Activated naive CD4-positive, alpha-beta T cell treated with anti-CD3 and anti-CD28 coated beads, Interleukin-2, amount 10 ng/mL, durations not matched to agents 7 days and 5 days (primary cell): ENCODE results near the gene ST7L.

ENCODE experiments used
- CTCF ChIA-PET: fragments of 350-600 bp; sonication (Branson Sonifier 250); formaldehyde crosslinking; loops from one replicate; lab custom pipeline; 2021; ENCODE audit warnings: antibody characterized with exemption; lab: Charles Lee
- DNase-seq: peaks from one replicate; pipeline ENCODE4 v3.0.0-alpha.2; 2020
- H3K27ac Mint-ChIP-seq: one replicate; pipeline ENCODE4 v1.8.0; 2021; ENCODE audit warnings: mild to moderate bottlenecking, moderate library complexity, mixed read lengths
- H3K27me3 Mint-ChIP-seq: one replicate; pipeline ENCODE4 v1.8.0; 2021; ENCODE audit warnings: mild to moderate bottlenecking, mixed read lengths
- H3K36me3 Mint-ChIP-seq: one replicate; pipeline ENCODE4 v1.8.0; 2021; ENCODE audit warnings: mixed read lengths
- H3K4me1 Mint-ChIP-seq: one replicate; pipeline ENCODE4 v1.8.0; 2021; ENCODE audit warnings: mixed read lengths
- H3K4me3 Mint-ChIP-seq: one replicate; pipeline ENCODE4 v1.8.0; 2021; ENCODE audit warnings: mild to moderate bottlenecking, moderate library complexity, mixed read lengths
- H3K9me3 Mint-ChIP-seq: one replicate; pipeline ENCODE4 v1.8.0; 2021; ENCODE audit warnings: mixed read lengths

The ST7L gene

DNA sequence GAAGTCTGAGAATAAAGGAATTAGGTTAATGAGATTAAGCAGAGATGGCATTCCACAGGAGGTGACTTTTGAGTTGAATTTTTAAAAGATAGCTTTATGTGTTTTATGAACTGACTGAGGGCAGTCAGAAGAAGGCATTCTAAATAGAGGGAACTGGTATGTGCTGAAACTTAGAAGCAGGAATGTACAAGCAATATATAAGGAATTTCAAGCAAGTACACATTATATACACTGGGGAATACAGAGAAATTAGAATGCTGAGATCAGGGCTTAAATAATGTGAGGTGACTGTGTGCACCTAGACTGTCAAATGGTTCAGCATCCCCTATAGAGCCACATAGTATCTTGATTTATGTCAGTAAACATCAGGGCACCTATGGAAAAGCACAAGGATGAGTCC, 90.9 kb downstream of the ST7L start:
- no peaks in the 10 kb centered on the region for H3K36me3 Mint-ChIP-seq
- H3K9me3 Mint-ChIP-seq, result no peaks in the 10 kb centered on the region

DNA sequence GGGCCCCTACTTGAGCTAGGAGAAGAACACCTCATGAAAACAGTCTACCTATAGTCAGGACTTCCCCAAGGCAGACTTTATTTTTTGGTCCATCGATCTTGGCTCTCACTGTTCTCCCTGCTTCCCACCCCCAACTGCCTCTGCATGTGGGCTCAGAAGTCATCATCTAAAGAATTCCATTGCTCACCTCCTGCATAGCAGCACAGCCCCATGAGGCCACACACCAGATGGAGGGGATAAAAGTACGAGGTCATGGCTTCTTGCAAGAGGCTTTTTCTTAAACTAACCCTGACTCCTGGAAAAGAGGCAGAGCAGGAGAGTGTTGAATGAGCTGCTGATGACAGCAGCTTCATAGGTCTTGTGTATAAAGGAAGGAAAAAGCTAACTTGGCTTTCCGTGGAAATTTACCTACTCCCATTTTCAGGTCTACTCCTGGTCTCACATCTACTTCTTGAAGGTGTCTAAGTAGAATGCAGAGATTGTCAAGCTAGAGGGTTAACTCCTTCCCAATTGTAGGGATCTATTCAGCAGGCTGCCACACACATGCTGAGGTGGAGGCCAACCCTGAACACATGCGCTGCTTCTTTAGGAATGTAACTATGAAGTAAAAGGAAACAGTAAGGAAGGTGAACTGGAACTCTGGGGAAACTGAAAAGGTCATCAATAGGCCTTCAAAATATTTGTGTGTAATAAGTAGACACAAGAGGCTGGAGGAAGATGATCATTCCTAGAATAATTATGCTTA, 91.5 kb downstream of the ST7L start:
- Mint-ChIP-seq H3K9me3 (no peaks in the 10 kb centered on the region), H3K4me3 (no peak overlapping the region), H3K36me3 (no peaks in the 10 kb centered on the region), H3K4me1 (no peaks in the 10 kb centered on the region), H3K27me3 (no peaks in the 10 kb centered on the region), H3K27ac (no peak overlapping the region)
- no peak for DNase-seq
- CTCF ChIA-PET, result interaction anchor here (0.6 kb wide), 1 partner anchor 17 kb away, joined by 3 read pairs; no protein-coding TSS in a partner anchor

More for the DNA sequence above, 90.9 kb downstream of the ST7L start:
- H3K4me3 Mint-ChIP-seq, result no peak overlapping the region
- CTCF ChIA-PET, result interaction anchor here (0.6 kb wide), 1 partner anchor 18 kb away, joined by 3 read pairs; no protein-coding TSS in a partner anchor
- H3K27me3 Mint-ChIP-seq, result no peaks in the 10 kb centered on the region
- H3K4me1 Mint-ChIP-seq, result no peaks in the 10 kb centered on the region
- DNase-seq, result no peak
- no peak overlapping the region for H3K27ac Mint-ChIP-seq

DNA sequence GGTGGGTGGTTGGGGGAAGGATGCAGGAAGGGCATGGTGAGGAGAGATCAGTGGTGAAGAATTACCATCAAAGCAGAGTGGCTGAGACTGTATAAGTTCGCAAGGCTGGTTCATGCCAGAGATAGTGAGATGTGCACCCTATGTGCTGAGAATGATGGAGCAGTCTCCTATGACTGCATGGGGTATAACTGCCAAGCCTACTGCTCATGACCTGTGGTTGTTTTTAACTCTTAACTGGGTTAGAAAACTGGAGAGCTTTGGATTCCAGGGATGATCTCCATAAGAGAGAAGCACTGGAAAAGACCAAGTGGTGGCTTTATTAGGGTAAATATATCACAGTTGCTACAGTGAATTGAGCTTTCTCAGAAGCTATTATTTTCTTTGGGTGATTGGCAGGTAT, 94.0 kb downstream of the ST7L start:
- Mint-ChIP-seq H3K4me1 (no peaks in the 10 kb centered on the region), H3K9me3 (no peaks in the 10 kb centered on the region), H3K4me3 (no peak overlapping the region), H3K27me3 (no peaks in the 10 kb centered on the region), H3K27ac (no peak overlapping the region), H3K36me3 (no peaks in the 10 kb centered on the region)
- CTCF ChIA-PET, result interaction anchor here (1.1 kb wide), 1 partner anchor 23 kb away, joined by 3 read pairs; no protein-coding TSS in a partner anchor
- DNase-seq, result no peak

DNA sequence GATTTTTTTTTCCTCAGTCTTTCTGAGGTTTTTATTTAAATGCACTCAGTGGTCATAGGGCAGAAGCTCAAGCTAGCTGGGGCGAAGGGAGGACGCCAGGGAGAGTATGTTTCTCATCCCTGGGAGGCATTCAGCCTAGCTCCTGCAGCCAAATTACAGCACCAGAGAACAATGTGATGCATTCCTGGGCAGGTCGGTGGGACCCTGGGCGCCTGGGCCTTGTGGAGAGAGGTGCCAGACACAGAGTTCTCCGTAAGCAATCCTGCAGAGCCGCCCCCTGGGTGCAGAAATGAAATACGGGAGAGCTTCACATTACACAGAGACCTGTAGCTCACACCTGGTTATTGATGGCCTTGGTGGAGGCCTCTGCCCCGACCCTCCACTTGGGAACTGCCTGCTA, 94.7 kb downstream of the ST7L start:
- no peaks in the 10 kb centered on the region for H3K27me3 Mint-ChIP-seq
- DNase-seq, result no peak

DNA sequence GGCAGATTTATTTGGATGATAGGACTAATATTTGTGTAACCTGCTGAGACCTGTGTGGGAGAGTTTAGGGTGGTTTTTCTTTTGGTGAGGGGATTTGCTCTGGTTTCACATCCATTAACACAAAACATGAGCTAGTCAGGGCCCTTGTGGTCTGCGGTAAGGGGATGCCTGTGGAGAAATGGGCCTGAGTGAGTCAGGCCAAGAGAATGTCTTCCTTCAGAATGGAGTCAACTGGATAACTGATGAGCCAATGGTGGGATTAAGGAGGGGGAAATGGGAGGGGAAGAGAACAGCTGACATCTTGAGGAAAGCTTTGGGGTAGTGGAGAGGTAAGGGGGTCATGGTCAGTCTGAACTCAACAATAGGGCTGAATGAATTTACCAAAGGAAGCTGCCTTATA, 96.3 kb downstream of the ST7L start:
- H3K36me3 Mint-ChIP-seq, result no peaks in the 10 kb centered on the region
- no peak overlapping the region for H3K4me3 Mint-ChIP-seq
- no peaks in the 10 kb centered on the region for H3K9me3 Mint-ChIP-seq

More for the DNA sequence above, 94.7 kb downstream of the ST7L start:
- CTCF ChIA-PET, result no interaction called here
- H3K4me1 Mint-ChIP-seq, result no peaks in the 10 kb centered on the region
- no peaks in the 10 kb centered on the region for H3K9me3 Mint-ChIP-seq
- no peak overlapping the region for H3K27ac Mint-ChIP-seq
- no peaks in the 10 kb centered on the region for H3K36me3 Mint-ChIP-seq
- no peak overlapping the region for H3K4me3 Mint-ChIP-seq

DNA sequence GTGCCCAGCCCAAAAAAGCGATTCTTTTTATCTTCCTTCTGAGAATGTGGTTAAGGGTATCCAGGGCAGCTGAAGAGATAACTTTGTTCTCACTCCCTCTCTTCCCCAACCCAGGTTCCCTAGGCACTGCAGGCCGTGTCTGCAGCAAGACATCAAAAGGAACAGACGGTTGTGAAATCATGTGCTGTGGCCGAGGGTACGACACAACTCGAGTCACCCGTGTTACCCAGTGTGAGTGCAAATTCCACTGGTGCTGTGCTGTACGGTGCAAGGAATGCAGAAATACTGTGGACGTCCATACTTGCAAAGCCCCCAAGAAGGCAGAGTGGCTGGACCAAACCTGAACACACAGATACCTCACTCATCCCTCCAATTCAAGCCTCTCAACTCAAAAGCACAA, 98.8 kb downstream of the ST7L start:
- CTCF ChIA-PET, result no interaction called here
- DNase-seq, result no peak

More for the DNA sequence above, 96.3 kb downstream of the ST7L start:
- no peak for DNase-seq
- CTCF ChIA-PET, result interaction anchor here (0.6 to 1.2 kb wide), 3 partner anchors 15 to 90 kb away, joined by 3 read pairs; no protein-coding TSS in a partner anchor
- H3K4me1 Mint-ChIP-seq, result no peaks in the 10 kb centered on the region
- H3K27ac Mint-ChIP-seq, result no peak overlapping the region
- H3K27me3 Mint-ChIP-seq, result no peaks in the 10 kb centered on the region

DNA sequence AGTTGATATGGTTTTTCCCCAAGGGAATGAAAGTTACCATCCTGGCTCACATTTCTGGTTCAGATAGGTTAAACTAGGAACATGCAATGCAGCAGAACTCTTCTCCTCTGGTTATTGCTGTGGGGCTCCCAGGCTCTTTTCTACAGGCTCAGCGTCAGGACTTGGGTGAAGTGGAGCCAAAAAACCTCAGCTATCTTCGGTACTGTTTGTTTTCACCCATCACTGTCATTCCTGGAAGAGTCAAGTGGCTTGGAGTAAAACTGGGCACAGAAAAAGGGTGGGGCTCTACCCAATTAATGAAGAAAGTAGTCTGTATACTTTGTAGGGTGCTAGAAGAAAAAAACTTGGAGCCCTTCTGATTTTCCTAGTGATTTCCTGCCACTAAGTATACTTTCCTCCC, 100.8 kb downstream of the ST7L start:
- DNase-seq, result no peak
- Mint-ChIP-seq H3K36me3 (no peaks in the 10 kb centered on the region), H3K9me3 (no peaks in the 10 kb centered on the region), H3K27me3 (no peaks in the 10 kb centered on the region), H3K4me1 (no peaks in the 10 kb centered on the region), H3K4me3 (no peak overlapping the region), H3K27ac (no peak overlapping the region)
- CTCF ChIA-PET, result interaction anchor here (0.6 kb wide), 1 partner anchor 127 kb away, joined by 3 read pairs; no protein-coding TSS in a partner anchor

More for the DNA sequence above, 98.8 kb downstream of the ST7L start:
- H3K4me3 Mint-ChIP-seq, result no peak overlapping the region
- H3K4me1 Mint-ChIP-seq, result no peaks in the 10 kb centered on the region
- H3K9me3 Mint-ChIP-seq, result no peaks in the 10 kb centered on the region
- H3K27ac Mint-ChIP-seq, result peak overlapping the region; percentile 24
- no peaks in the 10 kb centered on the region for H3K27me3 Mint-ChIP-seq
- no peaks in the 10 kb centered on the region for H3K36me3 Mint-ChIP-seq

DNA sequence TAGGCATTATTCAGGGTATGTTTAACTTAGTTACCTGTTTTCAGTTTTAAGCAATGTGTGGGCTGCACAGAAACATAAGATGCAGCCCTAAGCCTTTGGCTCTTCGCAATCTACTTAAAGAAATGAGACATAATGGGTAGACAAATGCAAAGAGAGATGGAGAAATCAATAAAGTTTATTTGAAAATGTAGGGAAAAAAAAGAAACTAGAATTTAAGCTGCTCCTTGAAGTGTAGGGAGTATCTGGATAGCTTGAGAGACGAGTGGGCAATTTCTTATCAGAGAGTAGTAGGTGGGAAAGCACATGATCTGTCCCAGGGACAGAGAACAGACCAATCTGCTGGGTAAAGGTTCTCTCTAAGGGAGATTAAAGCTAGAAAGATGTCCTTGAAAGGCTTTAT, 101.3 kb downstream of the ST7L start:
- H3K27me3 Mint-ChIP-seq, result no peaks in the 10 kb centered on the region
- no peak overlapping the region for H3K27ac Mint-ChIP-seq
- DNase-seq, result no peak
- H3K36me3 Mint-ChIP-seq, result no peaks in the 10 kb centered on the region
- CTCF ChIA-PET, result interaction anchor here (0.6 kb wide), 1 partner anchor 539 kb away, joined by 3 read pairs; no protein-coding TSS in a partner anchor
- H3K9me3 Mint-ChIP-seq, result no peaks in the 10 kb centered on the region
- no peak overlapping the region for H3K4me3 Mint-ChIP-seq
- H3K4me1 Mint-ChIP-seq, result no peaks in the 10 kb centered on the region

DNA sequence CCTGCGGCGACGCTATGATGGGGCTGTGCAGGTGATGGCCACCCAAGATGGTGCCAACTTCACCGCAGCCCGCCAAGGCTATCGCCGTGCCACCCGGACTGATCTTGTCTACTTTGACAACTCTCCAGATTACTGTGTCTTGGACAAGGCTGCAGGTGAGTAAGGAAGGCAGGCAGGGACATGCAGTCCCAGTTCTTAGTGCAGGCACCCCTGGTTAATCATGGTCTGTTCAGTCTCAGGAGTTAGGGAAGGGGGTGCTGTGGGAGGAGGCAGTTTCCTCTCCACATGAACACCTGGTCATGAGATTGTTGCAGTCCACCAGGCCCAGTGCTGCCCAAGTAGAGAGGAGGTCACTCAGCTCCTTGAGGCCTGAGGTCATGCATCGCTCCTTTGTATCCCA, 101.7 kb downstream of the ST7L start:
- H3K36me3 Mint-ChIP-seq, result no peaks in the 10 kb centered on the region
- H3K9me3 Mint-ChIP-seq, result no peaks in the 10 kb centered on the region
- no peaks in the 10 kb centered on the region for H3K27me3 Mint-ChIP-seq
- DNase-seq, result no peak
- H3K4me1 Mint-ChIP-seq, result no peaks in the 10 kb centered on the region
- H3K4me3 Mint-ChIP-seq, result no peak overlapping the region
- H3K27ac Mint-ChIP-seq, result no peak overlapping the region
- CTCF ChIA-PET, result interaction anchor here (0.6 kb wide), 1 partner anchor 539 kb away, joined by 3 read pairs; no protein-coding TSS in a partner anchor

DNA sequence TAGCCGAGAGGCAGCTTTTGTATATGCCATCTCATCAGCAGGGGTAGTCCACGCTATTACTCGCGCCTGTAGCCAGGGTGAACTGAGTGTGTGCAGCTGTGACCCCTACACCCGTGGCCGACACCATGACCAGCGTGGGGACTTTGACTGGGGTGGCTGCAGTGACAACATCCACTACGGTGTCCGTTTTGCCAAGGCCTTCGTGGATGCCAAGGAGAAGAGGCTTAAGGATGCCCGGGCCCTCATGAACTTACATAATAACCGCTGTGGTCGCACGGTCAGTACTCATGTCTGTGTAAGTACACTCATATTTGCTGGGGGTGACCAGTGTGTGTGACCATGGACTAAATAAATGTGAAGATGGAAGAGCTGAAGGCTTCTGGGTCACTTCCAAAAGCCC, 102.8 kb downstream of the ST7L start:
- DNase-seq, result no peak
- CTCF ChIA-PET, result interaction anchor here (1.0 kb wide), 1 partner anchor 14 kb away, joined by 6 read pairs; no protein-coding TSS in a partner anchor
- no peaks in the 10 kb centered on the region for H3K36me3 Mint-ChIP-seq
- H3K27ac Mint-ChIP-seq, result no peak overlapping the region
- H3K27me3 Mint-ChIP-seq, result peaks cover 2% of the 10 kb centered on the region
- H3K9me3 Mint-ChIP-seq, result no peaks in the 10 kb centered on the region
- H3K4me1 Mint-ChIP-seq, result no peaks in the 10 kb centered on the region
- no peak overlapping the region for H3K4me3 Mint-ChIP-seq

DNA sequence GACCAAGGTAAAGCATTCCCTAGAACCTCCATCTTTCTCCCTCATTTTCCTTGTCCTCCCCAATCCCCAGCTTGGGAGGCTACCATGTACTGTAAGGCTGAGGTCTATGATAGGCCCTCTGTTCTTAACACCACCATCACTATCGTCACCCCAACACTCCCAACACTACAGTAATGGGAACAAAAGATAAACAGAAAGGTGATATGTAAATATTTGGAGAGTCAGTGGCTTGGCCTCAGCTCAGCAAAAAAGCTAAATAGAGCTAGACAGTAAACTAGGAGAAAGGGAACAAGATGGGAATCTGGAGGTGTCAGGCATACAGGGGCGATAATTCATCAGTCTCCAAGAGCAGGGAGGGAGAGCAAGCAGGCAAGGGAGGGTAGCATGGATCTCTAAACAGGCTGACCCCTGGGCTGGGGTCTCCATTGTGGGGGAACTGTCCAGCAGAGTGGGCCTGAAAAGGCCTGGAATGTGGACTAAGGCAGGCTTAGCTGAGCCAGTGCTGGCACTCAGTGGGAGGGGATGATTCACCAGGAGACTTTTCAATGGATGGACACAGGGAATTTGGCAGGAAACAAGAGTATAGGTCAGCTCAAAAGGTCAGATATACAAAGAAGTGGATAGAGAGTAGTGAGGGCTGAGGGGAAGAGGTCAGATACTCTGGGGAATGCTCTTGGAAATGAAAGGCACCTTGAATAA, 103.5 kb downstream of the ST7L start:
- Mint-ChIP-seq H3K27ac (no peak overlapping the region), H3K4me1 (no peaks in the 10 kb centered on the region), H3K9me3 (no peaks in the 10 kb centered on the region), H3K36me3 (no peaks in the 10 kb centered on the region), H3K27me3 (peaks cover 9% of the 10 kb centered on the region), H3K4me3 (no peak overlapping the region)
- DNase-seq, result no peak
- CTCF ChIA-PET, result interaction anchor here (1.0 kb wide), 1 partner anchor 13 kb away, joined by 6 read pairs; no protein-coding TSS in a partner anchor

DNA sequence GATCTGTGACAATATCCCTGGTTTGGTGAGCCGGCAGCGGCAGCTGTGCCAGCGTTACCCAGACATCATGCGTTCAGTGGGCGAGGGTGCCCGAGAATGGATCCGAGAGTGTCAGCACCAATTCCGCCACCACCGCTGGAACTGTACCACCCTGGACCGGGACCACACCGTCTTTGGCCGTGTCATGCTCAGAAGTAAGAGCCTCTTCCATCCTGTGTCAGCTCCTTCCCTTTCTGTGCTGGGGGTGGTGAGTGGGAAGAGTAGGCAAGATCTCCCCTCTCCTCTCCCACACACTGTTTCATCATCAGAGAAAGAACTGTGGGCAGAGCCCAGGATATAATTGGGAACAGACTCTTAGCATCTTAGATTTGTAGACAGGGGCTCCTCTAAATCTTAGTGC, 104.0 kb downstream of the ST7L start:
- no peaks in the 10 kb centered on the region for H3K9me3 Mint-ChIP-seq
- H3K4me1 Mint-ChIP-seq, result no peaks in the 10 kb centered on the region
- CTCF ChIA-PET, result no interaction called here
- no peaks in the 10 kb centered on the region for H3K36me3 Mint-ChIP-seq
- no peak overlapping the region for H3K4me3 Mint-ChIP-seq
- DNase-seq, result no peak
- H3K27ac Mint-ChIP-seq, result no peak overlapping the region
- H3K27me3 Mint-ChIP-seq, result peaks cover 15% of the 10 kb centered on the region

DNA sequence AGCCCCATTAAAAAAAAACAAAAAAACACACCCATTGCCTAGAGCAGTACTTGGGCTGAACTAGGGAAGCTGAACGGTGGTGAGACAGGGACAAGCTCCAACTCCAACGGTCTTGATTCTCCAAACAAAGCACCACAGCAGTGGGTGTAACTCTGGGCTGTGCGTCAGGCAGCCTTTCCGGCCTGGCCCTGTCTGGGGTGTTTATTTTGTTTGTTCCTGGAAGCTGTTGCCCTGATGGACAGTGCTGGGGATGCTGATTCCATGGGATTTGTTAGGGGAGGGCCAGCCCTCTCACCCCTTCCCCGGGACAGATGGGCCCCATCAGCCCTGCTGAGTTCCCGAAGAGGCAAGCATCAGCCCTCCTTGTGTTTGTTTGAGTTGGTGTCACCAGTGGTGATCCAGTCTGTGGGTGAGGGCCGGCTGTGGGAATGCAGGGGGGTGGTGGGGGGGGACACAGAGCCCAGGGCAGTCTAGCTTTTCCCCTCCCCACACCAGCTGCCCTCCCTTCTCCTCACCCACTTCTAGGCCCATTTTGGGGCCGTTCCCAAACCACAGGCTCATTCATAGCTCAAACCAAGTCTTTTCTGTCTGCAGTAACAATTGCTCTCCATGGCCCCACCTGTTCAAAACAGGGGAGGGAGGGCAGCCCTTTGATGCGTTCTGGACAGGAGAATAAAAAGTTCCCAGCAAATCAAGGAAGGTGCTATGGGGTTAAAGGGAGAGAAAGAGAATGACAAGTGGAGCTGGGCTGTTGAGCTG, 105.7 kb downstream of the ST7L start:
- Mint-ChIP-seq H3K27me3 (peaks cover 31% of the 10 kb centered on the region), H3K9me3 (no peaks in the 10 kb centered on the region), H3K4me1 (peaks cover 2% of the 10 kb centered on the region), H3K27ac (no peak overlapping the region), H3K36me3 (no peaks in the 10 kb centered on the region), H3K4me3 (no peak overlapping the region)
- CTCF ChIA-PET, result interaction anchor here (0.7 to 2.9 kb wide), 2 partner anchors 11 to 884 kb away, joined by 3 to 12 read pairs; no protein-coding TSS in a partner anchor
- DNase-seq, result no peak

DNA sequence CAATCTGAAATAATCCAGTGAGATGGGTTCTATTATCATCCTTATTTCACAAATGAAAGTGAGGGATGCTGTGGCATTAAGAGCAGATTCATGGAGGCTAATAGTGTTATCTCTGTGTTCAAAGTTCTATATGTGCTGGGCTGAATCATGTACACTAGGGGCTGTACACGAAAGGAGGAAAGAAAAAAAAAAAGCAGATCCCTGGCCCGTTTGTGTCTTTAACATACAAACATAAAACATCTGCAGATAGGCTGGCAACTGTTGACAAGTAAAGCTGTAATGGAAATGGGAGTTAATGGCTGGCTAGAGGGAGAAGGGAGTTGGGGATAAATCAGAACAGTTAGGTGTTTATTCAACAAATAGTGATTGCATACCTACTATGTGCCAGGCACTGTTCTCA, 107.0 kb downstream of the ST7L start:
- peaks cover 45% of the 10 kb centered on the region for H3K27me3 Mint-ChIP-seq
- peaks cover 7% of the 10 kb centered on the region for H3K4me1 Mint-ChIP-seq
- no peak for DNase-seq
- CTCF ChIA-PET, result interaction anchor here (0.7 to 2.9 kb wide), 2 partner anchors 10 to 102 kb away, joined by 3 to 12 read pairs; no protein-coding TSS in a partner anchor
- H3K27ac Mint-ChIP-seq, result no peak overlapping the region
- no peaks in the 10 kb centered on the region for H3K9me3 Mint-ChIP-seq
- no peaks in the 10 kb centered on the region for H3K36me3 Mint-ChIP-seq
- no peak overlapping the region for H3K4me3 Mint-ChIP-seq
